Effector memory CD8-positive, alpha-beta T cell (primary cell): Measurements from ENCODE around the gene KCNIP4.

ENCODE experiments used
- ATAC-seq: fragments of 150-1000 bp; cut with Tn5 transposase; replicated peaks from 2 replicates; pipeline ENCODE4 v1.10.0; 2021; ENCODE audit warnings: mild to moderate bottlenecking, moderate library complexity
- DNase-seq, 3 experiments: peaks; one replicate each; pipeline ENCODE4 v3.0.0; 2021
- H3K27ac Mint-ChIP-seq, 2 donors: one replicate each; pipeline ENCODE4 v1.8.0; 2022; ENCODE audit warnings: mild to moderate bottlenecking in 2 of 2, mixed read lengths in 2 of 2, moderate library complexity in 2 of 2
- H3K27me3 Mint-ChIP-seq, 2 donors: one replicate each; pipeline ENCODE4 v1.8.0; 2022; ENCODE audit warnings: mixed read lengths in 2 of 2
- H3K36me3 Mint-ChIP-seq: one replicate; pipeline ENCODE4 v1.8.0; 2022; ENCODE audit warnings: mild to moderate bottlenecking, moderate library complexity, mixed read lengths; ENCODE audit not compliant: insufficient read depth
- H3K4me1 Mint-ChIP-seq, 2 donors: one replicate each; pipeline ENCODE4 v1.8.0; 2022; ENCODE audit warnings: low read depth in 2 of 2, mixed read lengths in 2 of 2
- H3K4me3 Mint-ChIP-seq, 2 donors: one replicate each; pipeline ENCODE4 v1.8.0; 2022; ENCODE audit warnings: mild to moderate bottlenecking in 2 of 2, mixed read lengths in 2 of 2, moderate library complexity in 2 of 2
- H3K9me3 Mint-ChIP-seq, 2 donors: one replicate each; pipeline ENCODE4 v1.8.0; 2022; ENCODE audit warnings: mixed read lengths in 2 of 2

KCNIP4 gene

DNA sequence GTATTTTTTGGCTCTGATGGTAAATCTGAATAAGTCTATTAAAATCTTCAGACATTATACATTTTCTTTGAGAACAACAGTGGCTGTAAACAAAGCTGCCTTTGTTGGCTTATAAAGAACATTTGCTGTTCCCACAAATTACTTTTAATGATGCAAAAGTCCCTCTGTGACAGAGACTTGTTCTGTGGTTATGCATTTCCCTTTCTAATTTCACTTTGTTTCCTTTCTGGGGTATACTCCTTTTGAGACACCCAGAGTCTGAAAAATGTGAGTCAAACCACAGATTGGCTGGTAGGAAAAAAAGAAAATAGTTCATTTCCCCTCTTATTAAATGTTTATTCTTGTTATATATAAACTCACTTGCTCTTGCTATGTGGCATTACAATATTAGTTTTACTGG is 845.9 kb downstream of the KCNIP4 start:
- DNase-seq (no peak), ATAC-seq (peak; percentile 58)
- no peak overlapping the region for H3K4me3 Mint-ChIP-seq
- peaks cover under 1% of the 10 kb centered on the region for H3K36me3 Mint-ChIP-seq
- H3K27me3 Mint-ChIP-seq: no peaks in the 10 kb centered on the region
- peak overlapping the region in 1 of 2 donors; percentile 60 for H3K27ac Mint-ChIP-seq
- no peaks in the 10 kb centered on the region for H3K4me1 Mint-ChIP-seq
- H3K9me3 Mint-ChIP-seq: peaks cover 0 to 6% of the 10 kb centered on the region in 2 donors

DNA sequence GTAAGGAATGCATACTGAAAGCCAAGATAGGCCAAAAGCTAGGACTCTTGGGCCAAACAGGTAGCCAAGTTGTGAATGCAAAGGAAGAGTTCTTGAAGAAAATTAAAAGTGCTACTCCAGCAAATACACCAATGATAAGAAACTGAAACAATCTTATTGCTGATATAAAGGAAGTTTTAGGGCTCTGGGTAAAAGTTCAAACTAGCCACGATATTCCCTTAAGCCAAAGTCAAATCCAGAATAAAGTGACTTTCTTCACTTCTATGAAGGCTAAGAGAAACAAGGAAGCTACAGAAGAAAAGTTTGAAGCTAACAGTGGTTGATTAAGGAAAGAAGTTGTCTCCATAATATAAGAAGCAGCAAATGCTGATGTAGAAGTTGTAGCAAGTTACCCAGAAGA is 850.7 kb downstream of the KCNIP4 start:
- no peak overlapping the region for H3K4me3 Mint-ChIP-seq
- no peak overlapping the region for H3K27ac Mint-ChIP-seq
- H3K9me3 Mint-ChIP-seq: peaks cover 0 to 12% of the 10 kb centered on the region in 2 donors

DNA sequence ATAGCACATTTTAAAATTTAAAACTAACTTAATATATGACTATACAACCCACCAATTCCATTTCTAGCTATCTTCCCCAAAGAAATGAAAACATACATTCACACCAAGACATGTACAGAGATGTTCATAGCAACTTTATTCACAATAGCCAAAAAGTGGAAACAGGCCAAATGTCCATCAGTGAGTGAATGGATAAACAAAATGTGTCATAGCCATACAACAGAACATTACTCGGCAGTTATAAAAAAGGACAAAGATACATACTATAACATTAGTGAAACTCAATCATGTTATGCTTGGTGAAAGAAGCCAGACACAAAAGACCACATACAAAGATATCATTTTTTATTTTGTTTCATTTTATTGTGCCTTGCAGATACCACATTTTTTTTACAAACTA is 851.5 kb downstream of the KCNIP4 start:
- no peaks in the 10 kb centered on the region for H3K27me3 Mint-ChIP-seq

More for the DNA sequence above, 850.7 kb downstream of the KCNIP4 start:
- no peak for ATAC-seq
- H3K36me3 Mint-ChIP-seq: no peaks in the 10 kb centered on the region
- no peak for DNase-seq
- no peaks in the 10 kb centered on the region for H3K4me1 Mint-ChIP-seq
- no peaks in the 10 kb centered on the region for H3K27me3 Mint-ChIP-seq

DNA sequence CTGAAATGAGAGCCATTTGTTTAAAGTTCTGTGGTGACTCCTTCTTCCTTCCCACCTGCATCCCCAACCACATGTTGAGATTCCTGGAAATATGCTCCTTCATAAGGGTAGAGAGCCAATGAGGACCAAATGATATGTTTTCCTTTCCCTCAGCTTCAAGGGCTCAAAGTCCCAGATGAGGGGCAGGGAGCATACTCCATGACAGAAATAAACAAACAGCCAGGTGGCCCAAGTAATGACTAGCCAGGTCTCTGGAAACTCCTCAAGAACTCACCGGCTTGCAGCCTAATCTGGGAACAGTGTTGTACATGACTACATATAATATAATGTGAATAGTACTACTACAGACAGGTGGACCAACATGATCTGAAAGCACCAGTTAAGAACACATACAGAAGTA is 856.0 kb downstream of the KCNIP4 start:
- no peaks in the 10 kb centered on the region for H3K27me3 Mint-ChIP-seq
- DNase-seq (no peak), ATAC-seq (no peak)

More for the DNA sequence above, 851.5 kb downstream of the KCNIP4 start:
- no peak overlapping the region for H3K27ac Mint-ChIP-seq
- ATAC-seq: no peak
- H3K9me3 Mint-ChIP-seq: peaks cover 0 to 12% of the 10 kb centered on the region in 2 donors
- H3K4me1 Mint-ChIP-seq: no peaks in the 10 kb centered on the region
- H3K4me3 Mint-ChIP-seq: no peak overlapping the region
- H3K36me3 Mint-ChIP-seq: no peaks in the 10 kb centered on the region
- DNase-seq: no peak

DNA sequence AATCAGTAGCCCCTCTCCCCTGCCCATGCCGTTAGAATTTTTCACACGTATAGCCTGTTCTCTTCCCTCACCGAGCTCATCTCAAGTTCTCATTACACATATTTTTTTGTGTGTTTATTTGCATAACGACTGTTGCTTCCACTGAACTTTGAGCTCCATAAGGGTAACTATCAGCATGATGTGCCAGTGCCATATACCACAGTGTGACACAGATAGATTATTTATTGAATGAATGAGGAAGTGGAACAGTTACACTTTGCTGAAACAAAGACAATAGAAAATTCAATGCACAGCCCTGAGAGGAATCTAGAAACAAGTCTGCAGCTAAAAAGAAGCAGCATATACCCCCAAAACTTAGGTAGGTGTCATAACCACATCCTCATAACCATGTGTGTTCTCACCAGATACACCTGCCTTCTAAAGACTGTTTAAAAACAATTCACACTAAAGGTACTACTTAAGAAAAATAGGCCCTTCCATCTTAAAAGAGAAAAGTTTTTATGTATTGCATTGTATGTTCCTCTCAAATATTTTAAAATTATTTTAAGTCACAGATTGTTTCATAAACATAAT is 858.4 kb downstream of the KCNIP4 start:
- Mint-ChIP-seq H3K36me3 (no peaks in the 10 kb centered on the region), H3K9me3 (peaks cover 24% of the 10 kb centered on the region in 2 donors), H3K27me3 (no peaks in the 10 kb centered on the region), H3K4me1 (peaks cover 4% of the 10 kb centered on the region in 2 donors), H3K4me3 (no peak overlapping the region), H3K27ac (no peak overlapping the region)
- DNase-seq: no peak
- peak; percentile 62 for ATAC-seq

More for the DNA sequence above, 856.0 kb downstream of the KCNIP4 start:
- Mint-ChIP-seq H3K27ac (no peak overlapping the region), H3K9me3 (peaks cover 22 to 24% of the 10 kb centered on the region in 2 donors), H3K4me1 (peaks cover 4% of the 10 kb centered on the region in 2 donors), H3K4me3 (no peak overlapping the region), H3K36me3 (no peaks in the 10 kb centered on the region)

DNA sequence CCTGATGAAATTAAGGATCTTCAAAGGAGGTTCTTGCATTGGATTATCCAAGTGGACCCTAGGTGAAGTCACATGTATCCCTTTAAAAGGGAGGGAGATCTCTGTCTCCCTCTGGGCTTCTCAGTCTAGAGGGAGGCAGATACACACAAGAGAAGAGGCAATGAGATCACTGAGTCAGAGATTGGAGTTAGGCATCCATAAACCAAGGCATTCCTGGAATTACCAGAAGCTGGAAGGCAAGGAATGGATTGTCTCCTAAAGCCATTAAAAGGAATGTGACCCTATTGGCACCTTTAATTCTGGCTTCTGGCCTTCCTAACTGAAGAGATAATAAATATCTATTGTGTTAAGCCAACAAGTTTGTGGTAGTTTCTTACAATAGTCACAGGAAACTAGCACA is 865.2 kb downstream of the KCNIP4 start:
- Mint-ChIP-seq H3K4me3 (no peak overlapping the region), H3K9me3 (peaks cover 10 to 12% of the 10 kb centered on the region in 2 donors), H3K27ac (no peak overlapping the region), H3K4me1 (no peaks in the 10 kb centered on the region), H3K27me3 (no peaks in the 10 kb centered on the region), H3K36me3 (no peaks in the 10 kb centered on the region)
- DNase-seq (no peak), ATAC-seq (no peak)

DNA sequence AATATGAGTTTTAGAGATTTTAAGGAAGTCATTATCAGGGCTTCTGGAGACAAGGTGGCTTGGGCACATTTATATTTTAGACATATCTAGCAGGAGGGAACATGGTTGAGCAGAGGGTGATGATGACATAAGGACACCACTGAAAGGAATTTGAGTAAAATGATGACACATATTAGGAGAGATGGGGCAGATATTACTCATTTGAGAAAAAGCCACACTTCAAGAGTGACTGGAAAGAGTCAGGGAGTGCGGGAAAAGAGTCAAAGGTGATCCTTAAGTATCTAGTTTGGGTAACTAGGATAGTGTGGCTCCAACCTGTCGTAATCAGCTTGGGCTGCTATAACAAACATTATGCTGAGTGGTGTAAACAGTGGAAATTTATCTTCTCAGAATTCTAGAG is 870.6 kb downstream of the KCNIP4 start:
- H3K27me3 Mint-ChIP-seq: no peaks in the 10 kb centered on the region
- peaks cover under 1 to 13% of the 10 kb centered on the region in 2 donors for H3K9me3 Mint-ChIP-seq
- no peak overlapping the region for H3K27ac Mint-ChIP-seq
- DNase-seq (no peak), ATAC-seq (no peak)
- H3K36me3 Mint-ChIP-seq: no peaks in the 10 kb centered on the region
- H3K4me1 Mint-ChIP-seq: no peaks in the 10 kb centered on the region
- H3K4me3 Mint-ChIP-seq: no peak overlapping the region

DNA sequence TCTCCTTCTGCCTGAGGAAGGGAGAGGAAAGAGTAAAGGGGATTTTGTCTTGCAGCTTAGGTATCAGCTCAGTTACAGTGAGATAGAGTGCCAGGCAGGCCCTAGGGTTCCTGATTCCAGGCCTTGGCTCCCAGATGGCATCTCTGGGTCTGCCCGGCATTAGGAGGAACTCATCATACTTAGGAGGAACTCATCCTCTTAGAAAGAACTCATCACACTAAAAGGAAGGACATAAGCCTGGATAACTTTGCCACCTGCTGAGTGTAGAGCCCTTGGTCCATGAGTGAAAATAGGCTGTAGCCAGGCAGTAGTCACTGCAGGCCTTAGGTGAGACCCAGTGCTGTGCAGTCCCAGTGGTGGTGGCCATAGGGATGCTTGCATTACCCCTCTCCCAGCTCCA is 881.2 kb downstream of the KCNIP4 start:
- peaks cover 0 to 6% of the 10 kb centered on the region in 2 donors for H3K9me3 Mint-ChIP-seq
- no peak overlapping the region for H3K4me3 Mint-ChIP-seq
- no peaks in the 10 kb centered on the region for H3K27me3 Mint-ChIP-seq
- no peak for DNase-seq
- H3K36me3 Mint-ChIP-seq: no peaks in the 10 kb centered on the region
- no peaks in the 10 kb centered on the region for H3K4me1 Mint-ChIP-seq
- no peak overlapping the region for H3K27ac Mint-ChIP-seq
- ATAC-seq: no peak

DNA sequence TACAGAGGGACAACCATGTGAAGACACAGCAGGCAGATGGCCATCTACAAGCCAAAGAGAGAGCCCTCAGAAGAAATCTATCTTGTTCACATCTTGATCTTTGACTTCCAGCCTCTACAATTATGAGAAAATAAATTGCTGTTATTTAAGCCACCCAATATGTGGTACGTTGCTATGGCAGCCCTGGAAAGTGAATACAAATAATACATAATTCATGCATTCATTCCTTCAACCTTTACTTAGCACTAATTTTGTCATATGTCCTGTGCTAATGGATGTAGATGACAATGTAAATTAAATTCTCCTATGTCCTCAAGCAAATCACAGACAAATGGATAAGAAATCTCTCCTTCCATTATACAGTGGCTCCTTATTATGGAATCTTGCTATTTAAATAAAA is 886.7 kb downstream of the KCNIP4 start:
- Mint-ChIP-seq H3K9me3 (peaks cover 8 to 9% of the 10 kb centered on the region in 2 donors), H3K27ac (no peak overlapping the region), H3K27me3 (no peaks in the 10 kb centered on the region), H3K36me3 (no peaks in the 10 kb centered on the region), H3K4me3 (no peak overlapping the region), H3K4me1 (no peaks in the 10 kb centered on the region)
- no peak for DNase-seq
- no peak for ATAC-seq

DNA sequence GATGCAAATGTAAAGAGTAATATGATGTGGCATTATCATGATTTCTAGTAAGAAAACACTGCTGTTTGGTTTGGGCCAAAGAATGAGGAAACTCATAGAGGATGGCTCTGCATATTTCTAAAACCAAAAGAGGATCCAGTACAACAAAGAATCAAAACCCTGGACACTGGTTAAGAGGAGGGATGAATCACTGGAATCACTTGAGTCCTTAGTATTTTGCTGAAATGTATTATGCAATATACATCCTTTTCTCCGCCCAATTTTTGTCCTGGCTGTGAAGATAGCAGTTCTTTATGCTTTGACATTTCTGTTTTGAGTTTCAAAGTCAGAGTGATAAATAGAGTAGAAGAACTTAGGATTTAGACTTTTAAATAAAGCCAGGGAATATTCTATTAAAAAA is 902.4 kb downstream of the KCNIP4 start:
- peaks cover 0 to 13% of the 10 kb centered on the region in 2 donors for H3K9me3 Mint-ChIP-seq
- ATAC-seq: no peak
- H3K4me3 Mint-ChIP-seq: no peak overlapping the region
- H3K36me3 Mint-ChIP-seq: no peaks in the 10 kb centered on the region
- H3K4me1 Mint-ChIP-seq: peaks cover 0 to 3% of the 10 kb centered on the region in 2 donors
- no peaks in the 10 kb centered on the region for H3K27me3 Mint-ChIP-seq
- DNase-seq: no peak
- H3K27ac Mint-ChIP-seq: no peak overlapping the region

DNA sequence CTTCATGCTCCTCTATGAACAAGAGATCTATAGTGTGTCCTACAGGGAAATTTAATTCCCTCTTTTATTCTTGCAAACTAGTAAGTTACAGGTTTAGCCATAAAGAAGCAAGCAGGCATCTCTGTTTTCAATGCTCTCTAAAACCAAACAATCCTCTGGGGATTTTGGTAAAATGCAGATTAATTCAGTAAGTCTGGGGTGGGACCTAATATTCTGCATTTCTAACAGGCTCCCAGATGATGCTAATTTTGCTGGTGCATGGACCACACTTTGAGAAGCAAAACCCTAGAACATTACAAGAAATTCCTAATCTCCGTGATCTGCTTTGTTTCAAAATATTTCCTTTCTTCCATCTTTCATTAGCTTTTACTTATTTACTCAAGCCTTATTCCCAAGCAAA is 903.5 kb downstream of the KCNIP4 start:
- Mint-ChIP-seq H3K36me3 (no peaks in the 10 kb centered on the region), H3K4me3 (no peak overlapping the region), H3K27me3 (no peaks in the 10 kb centered on the region), H3K4me1 (peaks cover 0 to 3% of the 10 kb centered on the region in 2 donors), H3K27ac (no peak overlapping the region), H3K9me3 (peaks cover 0 to 13% of the 10 kb centered on the region in 2 donors)
- DNase-seq (no peak), ATAC-seq (no peak)

DNA sequence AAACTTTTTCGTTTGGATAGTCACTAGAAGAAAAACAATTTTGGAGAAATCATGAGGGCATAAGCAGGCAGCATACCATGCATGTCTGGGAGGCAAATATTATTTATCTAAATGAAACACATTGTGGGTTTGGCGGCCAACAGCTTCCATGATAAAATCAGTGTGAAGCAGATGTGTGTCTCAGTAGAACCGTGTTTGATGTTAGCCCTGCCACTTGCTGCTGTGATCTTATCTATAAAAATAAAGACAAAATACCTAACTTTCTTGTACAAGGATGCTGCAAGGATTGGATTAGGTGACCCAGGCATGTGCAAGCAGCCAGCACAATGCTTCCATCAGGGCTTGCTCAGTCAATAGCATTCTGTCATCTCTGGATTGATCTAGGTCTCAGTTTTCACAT is 906.9 kb downstream of the KCNIP4 start:
- H3K36me3 Mint-ChIP-seq: no peaks in the 10 kb centered on the region
- ATAC-seq (peak; percentile 52), DNase-seq (no peak)
- H3K9me3 Mint-ChIP-seq: peaks cover 0 to 5% of the 10 kb centered on the region in 2 donors
- peaks cover 0 to 3% of the 10 kb centered on the region in 2 donors for H3K4me1 Mint-ChIP-seq
- H3K27ac Mint-ChIP-seq: no peak overlapping the region
- no peaks in the 10 kb centered on the region for H3K27me3 Mint-ChIP-seq
- H3K4me3 Mint-ChIP-seq: no peak overlapping the region

DNA sequence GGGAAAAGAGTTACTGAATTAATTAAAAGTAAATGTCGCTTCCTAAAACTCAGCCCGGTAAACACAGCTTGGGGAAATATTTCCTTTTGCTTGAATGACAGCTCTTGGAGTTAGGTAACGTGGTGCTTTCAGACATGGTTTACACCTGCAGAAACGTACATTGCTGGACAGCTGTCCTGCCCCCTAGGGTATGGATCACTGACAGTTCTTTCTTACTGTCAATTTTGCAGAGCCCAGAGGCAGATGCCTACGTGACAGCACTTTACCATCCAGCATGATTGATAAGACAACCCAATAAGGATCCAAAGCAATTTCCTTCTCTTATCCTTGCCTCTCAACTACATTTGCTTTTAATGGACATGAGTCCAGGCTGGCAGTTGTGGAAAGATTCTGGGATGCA is 913.8 kb downstream of the KCNIP4 start:
- ATAC-seq (no peak), DNase-seq (no peak)
- Mint-ChIP-seq H3K27me3 (no peaks in the 10 kb centered on the region), H3K27ac (no peak overlapping the region), H3K4me3 (no peak overlapping the region), H3K36me3 (no peaks in the 10 kb centered on the region), H3K4me1 (no peaks in the 10 kb centered on the region), H3K9me3 (peaks cover 0 to 4% of the 10 kb centered on the region in 2 donors)

DNA sequence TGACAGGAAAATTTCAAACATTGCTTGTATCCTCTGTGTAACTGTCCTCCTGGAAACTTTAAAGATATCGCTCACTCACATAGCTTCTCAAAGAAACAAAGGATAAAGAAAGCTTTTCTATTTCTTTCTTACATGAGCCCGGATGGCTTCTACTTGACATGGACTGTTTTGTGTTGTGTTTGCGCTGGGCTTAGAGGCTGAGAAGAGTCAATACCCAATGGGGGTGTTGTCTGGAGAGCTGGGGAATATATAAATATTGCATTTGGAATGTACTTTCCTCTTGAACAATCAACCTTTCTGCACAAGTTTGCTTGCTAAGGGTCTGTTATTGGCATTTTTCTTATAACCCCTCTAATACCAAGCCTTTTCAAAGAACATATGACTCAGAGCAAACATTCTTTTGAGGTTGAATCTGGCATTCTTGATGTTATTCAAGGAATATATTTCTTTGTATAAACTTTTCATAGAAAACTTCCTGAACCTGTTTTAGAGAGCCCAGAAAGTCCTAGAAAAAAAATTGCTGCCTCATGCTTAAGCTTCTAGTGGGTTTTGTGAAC is 916.4 kb downstream of the KCNIP4 start:
- DNase-seq: no peak
- H3K4me1 Mint-ChIP-seq: no peaks in the 10 kb centered on the region

More for the DNA sequence above, 916.4 kb downstream of the KCNIP4 start:
- no peak overlapping the region for H3K27ac Mint-ChIP-seq
- no peak overlapping the region for H3K4me3 Mint-ChIP-seq
- no peaks in the 10 kb centered on the region for H3K27me3 Mint-ChIP-seq
- peaks cover 0 to 4% of the 10 kb centered on the region in 2 donors for H3K9me3 Mint-ChIP-seq
- no peaks in the 10 kb centered on the region for H3K36me3 Mint-ChIP-seq
- no peak for ATAC-seq
